Mesothelial cell of epicardium (in vitro differentiated cells): ENCODE data around the gene IFNW1. TPM values are rescaled to one million over a fixed set of nuclear protein-coding genes. Genes with fewer than 3 reads are reported as not detected.
"Not testable (repeated sequence)": the region's sequence is repeated elsewhere in the genome, so short reads cannot be mapped to it uniquely, and the experiment has no call there.

Experiments
- DNase-seq, 2 experiments: peaks; one replicate each; pipeline ENCODE4 v3.0.0; 2021; ENCODE audit warnings: low spot score in 2 of 2; ENCODE audit not compliant: unreplicated experiment in 2 of 2
- H3K27ac Mint-ChIP-seq: 2 replicates; pipeline ENCODE4 v1.8.0; 2021; ENCODE audit warnings: mixed read lengths
- H3K27me3 Mint-ChIP-seq: 2 replicates; pipeline ENCODE4 v1.8.0; 2021; ENCODE audit warnings: low read depth, mixed read lengths
- H3K36me3 Mint-ChIP-seq: 2 replicates; pipeline ENCODE4 v1.8.0; 2021; ENCODE audit warnings: mixed read lengths
- H3K4me1 Mint-ChIP-seq: 2 replicates; pipeline ENCODE4 v1.8.0; 2021; ENCODE audit warnings: mixed read lengths
- H3K4me3 Mint-ChIP-seq: 2 replicates; pipeline ENCODE4 v1.8.0; 2021; ENCODE audit warnings: mild to moderate bottlenecking, moderate library complexity, mixed read lengths
- H3K9me3 Mint-ChIP-seq: 2 replicates; pipeline ENCODE4 v1.8.0; 2021; ENCODE audit warnings: mixed read lengths
- CTCF ChIP-seq: fragments of 200-600 bp; sonication (generic); IDR thresholded peaks from one replicate; pipeline ENCODE4 v1.5.0; 2021; ENCODE audit warnings: antibody characterized with exemption; ENCODE audit not compliant: unreplicated experiment
- total RNA-seq: library from RNA; stranded (reverse); gene quantifications from 3 replicates; pipeline ENCODE4 v1.2.1, GENCODE V29; 2021

The IFNW1 gene
- total RNA-seq, result not detected in 3 replicates

DNA sequence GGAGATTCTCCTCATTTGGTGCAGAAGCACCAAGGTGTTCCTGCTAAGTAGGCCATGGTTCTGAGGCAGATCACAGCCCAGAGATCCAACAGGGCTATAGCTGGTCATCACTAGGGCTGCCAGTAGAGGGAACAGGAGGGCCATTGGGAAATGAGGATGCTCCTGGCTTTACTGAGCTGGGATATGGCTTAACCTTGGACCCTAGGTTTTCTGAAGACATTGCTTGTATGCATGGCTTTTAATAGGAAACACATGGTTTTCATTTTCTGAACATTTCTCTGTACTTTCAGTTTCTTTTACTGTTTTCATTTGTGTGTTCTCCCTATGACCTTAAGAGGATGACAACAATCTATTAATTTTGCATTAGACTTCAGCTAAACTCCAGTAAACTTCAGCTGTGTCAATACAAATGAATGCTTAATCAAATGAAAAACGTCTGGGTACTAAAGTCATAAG lies at the start of gene IFNW1:
Gene IFNW1, minus strand, starts transcription at position 406 of the 456 bp plus-strand sequence. Its CDS starts 262 bp downstream, at position 144.
- H3K4me1 Mint-ChIP-seq, result no peaks in the 10 kb centered on the region
- H3K27ac Mint-ChIP-seq, result no peak within 1 kb of the TSS
- no peak for DNase-seq
- H3K27me3 Mint-ChIP-seq, result peaks cover 2% of the 10 kb centered on the region
- TF ChIP-seq CTCF, result no peak
- no peak within 1 kb of the TSS for H3K4me3 Mint-ChIP-seq
- no peaks in the 10 kb centered on the region for H3K9me3 Mint-ChIP-seq
- H3K36me3 Mint-ChIP-seq, result no peaks in the 10 kb centered on the region

- not testable (repeated sequence) for H3K9me3 Mint-ChIP-seq, H3K27me3 Mint-ChIP-seq, H3K36me3 Mint-ChIP-seq, DNase-seq, H3K4me1 Mint-ChIP-seq, H3K4me3 Mint-ChIP-seq, H3K27ac Mint-ChIP-seq
These were observed 45.9 kb upstream of the IFNW1 start, which contains the start of gene IFNA4 for GRCh38 chr9:21187487-21187886. IFNA4 (minus strand) TSS chr9:21187587; CDS start chr9:21187531, 56 bp downstream.

- H3K9me3 Mint-ChIP-seq, H3K27ac Mint-ChIP-seq, H3K27me3 Mint-ChIP-seq, H3K36me3 Mint-ChIP-seq, H3K4me3 Mint-ChIP-seq, H3K4me1 Mint-ChIP-seq, DNase-seq: not testable (repeated sequence)
These were observed 41.4 kb upstream of the IFNW1 start for GRCh38 chr9:21182810-21183736.

DNA sequence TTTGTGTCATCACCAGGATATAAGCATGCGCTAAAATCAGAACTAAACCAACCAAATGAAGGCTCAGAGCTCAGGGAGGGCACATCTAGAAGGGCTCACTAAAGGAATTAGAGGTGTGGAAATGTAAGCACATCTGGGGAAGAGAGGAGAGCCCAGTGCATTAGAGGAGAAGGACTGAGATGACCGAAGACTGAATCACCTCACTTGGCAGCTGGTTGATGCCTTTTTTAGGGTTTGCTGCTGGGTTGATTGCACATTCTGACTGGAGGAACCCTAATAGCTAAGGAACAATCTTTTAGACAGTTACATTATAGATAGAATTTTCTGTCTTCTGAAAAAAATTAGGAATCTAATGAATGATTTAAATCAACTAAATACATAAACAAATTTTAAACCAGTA lies 33.0 kb upstream of the IFNW1 start:
- no peak for TF ChIP-seq CTCF
- H3K36me3 Mint-ChIP-seq, result no peaks in the 10 kb centered on the region
- H3K27ac Mint-ChIP-seq, result no peak overlapping the region
- H3K9me3 Mint-ChIP-seq, result no peaks in the 10 kb centered on the region
- no peak for DNase-seq
- peaks cover 48% of the 10 kb centered on the region for H3K27me3 Mint-ChIP-seq
- no peaks in the 10 kb centered on the region for H3K4me1 Mint-ChIP-seq
- H3K4me3 Mint-ChIP-seq, result no peak overlapping the region

DNA sequence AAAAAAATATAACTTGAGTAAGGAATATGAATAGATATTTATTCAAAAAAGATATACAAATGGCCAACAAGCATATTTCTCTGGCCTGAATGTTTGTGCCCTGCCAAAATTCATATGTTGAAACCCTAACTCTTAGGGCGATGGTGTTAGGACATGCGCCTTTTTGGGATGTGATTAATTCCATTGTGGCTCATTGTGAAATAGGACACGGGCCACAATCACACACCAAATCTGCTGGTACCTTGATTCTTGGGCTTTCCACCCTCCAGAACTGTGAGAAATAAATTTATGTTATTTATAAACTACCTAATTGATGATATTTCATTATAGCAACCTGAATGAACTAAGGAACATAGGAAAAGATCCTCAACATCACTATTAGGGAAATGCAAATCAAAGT lies 30.5 kb upstream of the IFNW1 start:
- Mint-ChIP-seq H3K4me3 (no peak overlapping the region), H3K9me3 (no peaks in the 10 kb centered on the region), H3K27ac (no peak overlapping the region), H3K36me3 (no peaks in the 10 kb centered on the region), H3K27me3 (peaks cover 45% of the 10 kb centered on the region), H3K4me1 (no peaks in the 10 kb centered on the region)
- DNase-seq, result no peak
- TF ChIP-seq CTCF, result no peak

- Mint-ChIP-seq H3K9me3 (no peaks in the 10 kb centered on the region), H3K4me3 (no peak overlapping the region)
These were observed 29.7 kb upstream of the IFNW1 start for GRCh38 chr9:21171351-21171750.

DNA sequence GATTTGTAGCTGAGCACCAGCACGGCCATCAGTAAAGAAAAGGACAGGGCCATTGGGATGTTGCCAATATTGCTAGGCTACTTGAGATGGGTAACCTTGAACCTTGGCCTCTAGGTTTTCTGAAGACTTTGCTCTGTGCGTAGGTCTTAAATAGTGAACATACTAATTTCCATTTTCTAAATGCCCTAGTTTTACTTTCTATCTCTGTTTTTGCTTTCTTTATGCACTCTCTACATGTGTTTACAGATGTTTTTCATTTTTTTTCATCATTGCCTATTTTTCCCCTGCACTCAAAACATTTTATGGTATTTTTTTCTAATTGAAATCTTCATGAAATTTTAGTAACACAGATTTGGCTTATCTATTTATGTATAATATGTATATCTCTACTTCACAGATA lies 24.9 kb upstream of the IFNW1 start, which contains the start of gene IFNA21:
Gene IFNA21, minus strand, starts transcription at position 101 of the 400 bp plus-strand sequence. Its CDS starts 48 bp downstream, at position 53.
- H3K27ac Mint-ChIP-seq, H3K4me1 Mint-ChIP-seq, H3K4me3 Mint-ChIP-seq, DNase-seq, H3K36me3 Mint-ChIP-seq, H3K9me3 Mint-ChIP-seq: not testable (repeated sequence)
- peaks cover 19% of the 10 kb centered on the region for H3K27me3 Mint-ChIP-seq

More at GRCh38 chr9:21171351-21171750, 29.7 kb upstream of the IFNW1 start:
- no peaks in the 10 kb centered on the region for H3K36me3 Mint-ChIP-seq
- DNase-seq, result no peak
- no peaks in the 10 kb centered on the region for H3K4me1 Mint-ChIP-seq
- H3K27ac Mint-ChIP-seq, result no peak overlapping the region
- TF ChIP-seq CTCF, result no peak
- peaks cover 44% of the 10 kb centered on the region for H3K27me3 Mint-ChIP-seq
